DMS153 treated with DMSO at 0.1 percent for 48 hours (cell line): ENCODE results near the gene CAPN12.

Experiments
- DNase-seq: peaks from one replicate; lab custom pipeline; 2025; ENCODE audit not compliant: unreplicated experiment; lab: John Stamatoyannopoulos, UW

Gene CAPN12

DNA sequence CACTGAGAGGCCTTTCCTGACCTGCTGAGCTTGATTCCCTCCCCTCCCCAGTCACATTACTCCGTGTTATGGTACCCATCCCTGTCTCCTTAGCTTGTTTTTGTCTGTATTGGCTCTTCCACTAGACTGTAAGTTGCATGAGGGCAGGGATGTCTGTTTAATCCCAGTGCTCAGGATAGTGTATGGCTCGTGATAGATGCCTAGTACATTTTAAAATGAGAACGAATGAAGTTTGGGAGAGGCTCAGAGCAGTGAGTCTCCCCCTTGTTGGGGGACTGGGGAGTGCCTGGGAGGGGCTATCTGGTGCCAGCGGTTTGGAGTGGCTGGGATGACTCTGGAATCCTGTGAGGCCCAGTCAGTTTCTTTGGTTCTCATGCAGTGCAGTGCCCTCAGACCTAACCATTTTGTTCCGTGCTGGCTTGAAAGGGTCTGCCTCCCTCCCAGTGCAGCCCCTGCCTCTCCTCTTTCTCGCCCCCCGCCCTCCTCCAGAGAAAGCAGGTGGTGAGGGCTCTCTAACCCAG is 61.3 kb downstream of the CAPN12 start:
- no peak for DNase-seq

DNA sequence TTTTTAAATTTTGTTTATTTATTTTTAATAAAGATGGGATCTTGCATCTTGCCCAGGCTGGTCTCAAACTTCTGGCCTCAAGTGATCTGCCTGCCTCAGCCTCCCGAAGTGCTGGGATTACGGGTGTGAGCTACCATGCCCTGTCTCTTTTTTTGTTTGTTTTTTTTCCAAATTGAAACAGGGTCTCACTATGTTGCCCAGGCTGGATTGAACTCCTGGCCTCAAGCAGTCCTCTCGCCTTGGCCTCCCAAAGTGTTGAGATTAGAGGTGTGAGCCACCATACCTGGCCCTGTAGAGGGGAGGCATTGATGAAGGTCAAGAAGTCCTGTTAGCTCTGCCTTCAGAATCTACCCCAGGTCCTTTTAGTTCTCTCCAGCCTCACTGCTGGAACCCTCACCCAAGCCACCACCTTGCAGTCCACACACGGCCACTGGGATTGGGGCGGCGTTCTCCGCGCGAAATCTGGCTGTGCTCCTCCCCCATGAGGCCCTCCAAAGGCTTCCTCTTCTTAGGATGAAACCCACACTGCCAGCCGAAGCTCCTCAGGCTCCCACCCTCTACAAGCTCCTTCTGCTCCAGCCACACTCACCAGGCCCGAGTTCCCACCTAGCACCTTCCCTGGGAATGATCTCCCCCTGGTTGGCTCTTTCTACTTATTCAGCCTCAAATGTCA is 61.9 kb downstream of the CAPN12 start:
- no peak for DNase-seq
